Upper lobe of left lung (tissue), 6 donors: ENCODE data around the gene STN1. TPM values are rescaled to one million over a fixed set of nuclear protein-coding genes. Genes with fewer than 3 reads are reported as not detected.
A peak's percentile ranks its signal among the peaks of the same experiment; 100 is the strongest.

Experiments used
- ATAC-seq, 2 donors: fragments of 200-7000 bp; cut with Tn5 transposase; one replicate each; pipeline ENCODE4 v1.9.1; 2022; ENCODE audit warnings: mild to moderate bottlenecking in 2 of 2, moderate library complexity in 2 of 2; ENCODE audit not compliant: low FRiP score in 2 of 2
- DNase-seq, 2 donors: peaks; one replicate each; pipeline ENCODE4 v3.0.0-alpha.2; 2019 to 2020
- H3K27ac ChIP-seq, 4 donors: fragments of 200-600 bp; sonication (generic); one replicate each; pipeline ENCODE4 v1.5.1; 2016 to 2019
- H3K27me3 ChIP-seq, 4 donors: fragments of 200-600 bp; sonication (generic); one replicate each; pipeline ENCODE4 v1.5.1; 2017 to 2019
- H3K36me3 ChIP-seq, 4 donors: fragments of 200-600 bp; sonication (generic); one replicate each; pipeline ENCODE4 v1.5.1; 2016 to 2019
- H3K4me1 ChIP-seq, 4 donors: fragments of 200-600 bp; sonication (generic); one replicate each; pipeline ENCODE4 v1.5.1; 2018 to 2019
- H3K4me3 ChIP-seq, 4 donors: fragments of 200-600 bp; sonication (generic); one replicate each; pipeline ENCODE4 v1.5.1; 2017 to 2019; ENCODE audit warnings: mild to moderate bottlenecking in 2 of 4, moderate library complexity in 1 of 4
- H3K9me3 ChIP-seq, 4 donors: fragments of 200-600 bp; sonication (generic); one replicate each; pipeline ENCODE4 v1.5.1; 2018 to 2019
- EP300 ChIP-seq, 4 donors: sonication (generic); formaldehyde crosslinking; IDR thresholded peaks; one replicate each; pipeline ENCODE4 v1.5.1; 2017; ENCODE audit warnings: antibody characterized with exemption in 4 of 4, control low read depth in 2 of 4
- POLR2A ChIP-seq, 4 donors: fragments of 450-650 bp; IDR thresholded peaks; one replicate each; pipeline ENCODE4 v1.5.1; 2016 to 2017; ENCODE audit warnings: antibody characterized with exemption in 4 of 4, mild to moderate bottlenecking in 2 of 4
- POLR2AphosphoS5 ChIP-seq, 2 donors: sonication (generic); formaldehyde crosslinking; IDR thresholded peaks; one replicate each; pipeline ENCODE4 v1.5.1; 2017; ENCODE audit warnings: antibody characterized with exemption in 2 of 2
- WGBS, 2 donors: methylation state at CpG; one replicate each; pipeline ENCODE4 v1.1.5; 2017 to 2018; 5-methylcytosine and 5-hydroxymethylcytosine counted together
- total RNA-seq, 6 donors: library from RNA; depleted of rRNA in 4 of 6; stranded (reverse); fragments of >200 nt in 4 of 6; gene quantifications; one replicate each; pipeline versions ENCODE4 v1.1.0 to v1.2.1, GENCODE V29; 2016 to 2021
- TF ChIP-seq, protein P1 (sequence below), 6 experiments: fragments of 450-650 bp in 4 of 6; fragments of 200-600 bp in 2 of 6; sonication (generic) in 2 of 6; IDR thresholded peaks; one replicate each; pipeline ENCODE4 v1.5.1; 2016 to 2019; ENCODE audit warnings: antibody characterized with exemption in 6 of 6
- donor health status: DM: no; HTN: no; CAD: no; lungs with moderate emphysema.
- donor health status: DM: no; HTN: yes; CAD: no; lungs with severe emphysema.

The STN1 gene
- total RNA-seq, 6 donors from 2014 or later, result 36.3 to 71.4 (median 53.4) TPM

GRCh38 chr10:103921248-103921647, 3.3 kb upstream of the STN1 start:
- no peaks in the 10 kb centered on the region for H3K27me3 ChIP-seq
- TF ChIP-seq POLR2AphosphoS5 (IDR thresholded peaks at IDR 0.05) (no peak), POLR2A (IDR thresholded peaks at IDR 0.05) (no peak), EP300 (IDR thresholded peaks at IDR 0.05) (no peak)
- TF ChIP-seq, protein P1, sequence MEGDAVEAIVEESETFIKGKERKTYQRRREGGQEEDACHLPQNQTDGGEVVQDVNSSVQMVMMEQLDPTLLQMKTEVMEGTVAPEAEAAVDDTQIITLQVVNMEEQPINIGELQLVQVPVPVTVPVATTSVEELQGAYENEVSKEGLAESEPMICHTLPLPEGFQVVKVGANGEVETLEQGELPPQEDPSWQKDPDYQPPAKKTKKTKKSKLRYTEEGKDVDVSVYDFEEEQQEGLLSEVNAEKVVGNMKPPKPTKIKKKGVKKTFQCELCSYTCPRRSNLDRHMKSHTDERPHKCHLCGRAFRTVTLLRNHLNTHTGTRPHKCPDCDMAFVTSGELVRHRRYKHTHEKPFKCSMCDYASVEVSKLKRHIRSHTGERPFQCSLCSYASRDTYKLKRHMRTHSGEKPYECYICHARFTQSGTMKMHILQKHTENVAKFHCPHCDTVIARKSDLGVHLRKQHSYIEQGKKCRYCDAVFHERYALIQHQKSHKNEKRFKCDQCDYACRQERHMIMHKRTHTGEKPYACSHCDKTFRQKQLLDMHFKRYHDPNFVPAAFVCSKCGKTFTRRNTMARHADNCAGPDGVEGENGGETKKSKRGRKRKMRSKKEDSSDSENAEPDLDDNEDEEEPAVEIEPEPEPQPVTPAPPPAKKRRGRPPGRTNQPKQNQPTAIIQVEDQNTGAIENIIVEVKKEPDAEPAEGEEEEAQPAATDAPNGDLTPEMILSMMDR (IDR thresholded peaks at IDR 0.05), result no peak
- ATAC-seq, result no peak
- no peaks in the 10 kb centered on the region for H3K36me3 ChIP-seq
- no peak for DNase-seq
- H3K27ac ChIP-seq, result peak overlapping the region in 1 of 4 donors; percentile 15
- H3K9me3 ChIP-seq, result no peaks in the 10 kb centered on the region
- peaks cover 16 to 27% (median 18%) of the 10 kb centered on the region in 4 donors for H3K4me1 ChIP-seq
- 88 to 95% methylated on average over 1 of the region's 1 CpG for WGBS, 2 donors
- no peak overlapping the region for H3K4me3 ChIP-seq

- no peak for TF ChIP-seq POLR2AphosphoS5 (IDR thresholded peaks at IDR 0.05)
- no peak for TF ChIP-seq EP300 (IDR thresholded peaks at IDR 0.05)
- TF ChIP-seq, protein P1 (IDR thresholded peaks at IDR 0.05), result no peak
- no peak for TF ChIP-seq POLR2A (IDR thresholded peaks at IDR 0.05)
- no peak for ATAC-seq
- Histone ChIP-seq H3K27ac (no peak overlapping the region), H3K4me1 (peaks cover 30 to 39% (median 32%) of the 10 kb centered on the region in 4 donors), H3K4me3 (no peak overlapping the region), H3K27me3 (no peaks in the 10 kb centered on the region), H3K36me3 (no peaks in the 10 kb centered on the region), H3K9me3 (no peaks in the 10 kb centered on the region)
- WGBS, 2 donors, result 91 to 100% methylated on average over 1 of the region's 1 CpG
- no peak for DNase-seq
These were observed 1.7 kb upstream of the STN1 start for GRCh38 chr10:103919648-103920025.

- WGBS, 2 donors, result 0 to 2% methylated on average over 18 to 29 of the region's 29 CpGs
- H3K36me3 ChIP-seq, result no peaks in the 10 kb centered on the region
- peaks cover 34 to 44% (median 40%) of the 10 kb centered on the region in 4 donors for H3K4me1 ChIP-seq
- no peaks in the 10 kb centered on the region for H3K27me3 ChIP-seq
- DNase-seq (peak in 1 of 2 donors; percentile 70), ATAC-seq (peak; percentile 68 to 76)
- TF ChIP-seq POLR2A (IDR thresholded peaks at IDR 0.05), result no peak
- no peak for TF ChIP-seq POLR2AphosphoS5 (IDR thresholded peaks at IDR 0.05)
- TF ChIP-seq, protein P1 (IDR thresholded peaks at IDR 0.05), result peak in 3 of 6 experiments; percentile 24 to 27 (median 26)
- no peak for TF ChIP-seq EP300 (IDR thresholded peaks at IDR 0.05)
- no peaks in the 10 kb centered on the region for H3K9me3 ChIP-seq
- H3K27ac ChIP-seq, result peak overlapping the region; percentile 93 to 97 (median 95)
- peak overlapping the region; percentile 26 to 73 (median 67) for H3K4me3 ChIP-seq
These were observed 507 bp downstream of the STN1 start for GRCh38 chr10:103917302-103918052.

DNA sequence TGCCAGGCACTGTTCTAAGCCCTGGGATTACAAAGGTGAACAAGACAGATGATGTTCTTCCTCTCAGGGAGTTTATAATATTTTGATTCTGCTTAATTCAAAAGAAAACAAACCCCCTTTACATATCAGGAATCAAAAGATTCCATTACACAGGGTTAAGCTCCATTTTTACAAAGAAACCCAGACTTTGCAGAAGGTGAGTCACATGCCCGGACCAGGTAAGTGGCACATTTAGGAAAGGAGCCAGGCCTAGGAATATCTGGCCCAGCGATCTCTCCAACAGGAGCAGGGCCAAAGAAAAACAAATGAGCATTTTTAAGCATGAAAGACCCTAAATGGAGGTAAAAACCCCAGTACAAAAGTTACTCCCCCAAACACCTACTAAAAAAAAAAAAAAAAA, 1.1 kb downstream of the STN1 start:
- no peak for ATAC-seq

More for the DNA sequence above, 1.1 kb downstream of the STN1 start:
- WGBS, 2 donors, result 13 to 18% methylated on average over 2 of the region's 2 CpGs
- TF ChIP-seq POLR2A (IDR thresholded peaks at IDR 0.05), result no peak
- TF ChIP-seq EP300 (IDR thresholded peaks at IDR 0.05), result no peak
- TF ChIP-seq, protein P1 (IDR thresholded peaks at IDR 0.05), result no peak
- TF ChIP-seq POLR2AphosphoS5 (IDR thresholded peaks at IDR 0.05), result no peak
- DNase-seq, result no peak
- Histone ChIP-seq H3K36me3 (no peaks in the 10 kb centered on the region), H3K27me3 (no peaks in the 10 kb centered on the region), H3K4me3 (peak overlapping the region; percentile 26 to 73 (median 67)), H3K4me1 (peaks cover 34 to 50% (median 40%) of the 10 kb centered on the region in 4 donors), H3K27ac (peak overlapping the region; percentile 93 to 97 (median 95)), H3K9me3 (no peaks in the 10 kb centered on the region)
